GM12864 (cell line): ENCODE results near the gene OMA1.

ENCODE experiments used
- DNase-seq: peaks from one replicate; pipeline ENCODE4 v3.0.0-alpha.2; 2011; ENCODE audit warnings: low read depth
- H3K4me3 ChIP-seq: 2 replicates; pipeline ENCODE4 v1.5.1; 2011; ENCODE audit warnings: mild to moderate bottlenecking, low read depth, low read length, control low read depth
- TF ChIP-seq, protein P1 (sequence below): IDR thresholded peaks from 2 replicates; pipeline ENCODE4 v1.5.1; 2011; ENCODE audit warnings: low read depth, mild to moderate bottlenecking, moderate library complexity, low read length, control low read depth, inconsistent platforms; ENCODE audit errors: missing control alignments

The OMA1 gene

DNA sequence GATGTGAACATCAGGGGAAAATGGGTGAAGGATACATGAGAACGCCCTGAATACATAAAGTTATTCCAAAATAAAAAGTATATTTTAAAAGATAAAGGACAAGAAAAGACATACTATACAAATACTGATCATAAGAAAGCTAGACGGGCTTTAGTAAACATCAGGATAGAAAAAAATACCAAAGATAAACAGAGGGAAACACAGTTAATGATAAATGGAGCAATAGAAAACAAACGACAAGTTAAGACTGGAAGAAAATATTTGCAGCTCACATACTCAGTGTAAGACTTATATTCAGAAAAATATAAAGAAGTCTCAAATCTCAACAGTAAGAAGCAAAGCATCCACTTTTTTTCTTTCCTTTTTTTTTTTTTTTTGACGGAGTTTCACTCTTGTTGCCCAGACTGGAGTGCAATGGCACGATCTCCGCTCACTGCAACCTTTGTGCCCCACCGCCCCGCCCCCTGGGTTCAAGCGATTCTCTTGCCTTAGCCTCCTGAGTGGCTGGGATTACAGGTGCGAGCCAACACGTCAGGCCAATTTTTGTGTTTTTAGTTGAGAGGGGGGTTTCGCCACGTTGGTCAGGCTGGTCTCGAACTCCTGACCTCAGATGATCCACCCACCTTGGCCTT, 94.8 kb downstream of the OMA1 start:
- DNase-seq = no peak
- TF ChIP-seq, protein P1, sequence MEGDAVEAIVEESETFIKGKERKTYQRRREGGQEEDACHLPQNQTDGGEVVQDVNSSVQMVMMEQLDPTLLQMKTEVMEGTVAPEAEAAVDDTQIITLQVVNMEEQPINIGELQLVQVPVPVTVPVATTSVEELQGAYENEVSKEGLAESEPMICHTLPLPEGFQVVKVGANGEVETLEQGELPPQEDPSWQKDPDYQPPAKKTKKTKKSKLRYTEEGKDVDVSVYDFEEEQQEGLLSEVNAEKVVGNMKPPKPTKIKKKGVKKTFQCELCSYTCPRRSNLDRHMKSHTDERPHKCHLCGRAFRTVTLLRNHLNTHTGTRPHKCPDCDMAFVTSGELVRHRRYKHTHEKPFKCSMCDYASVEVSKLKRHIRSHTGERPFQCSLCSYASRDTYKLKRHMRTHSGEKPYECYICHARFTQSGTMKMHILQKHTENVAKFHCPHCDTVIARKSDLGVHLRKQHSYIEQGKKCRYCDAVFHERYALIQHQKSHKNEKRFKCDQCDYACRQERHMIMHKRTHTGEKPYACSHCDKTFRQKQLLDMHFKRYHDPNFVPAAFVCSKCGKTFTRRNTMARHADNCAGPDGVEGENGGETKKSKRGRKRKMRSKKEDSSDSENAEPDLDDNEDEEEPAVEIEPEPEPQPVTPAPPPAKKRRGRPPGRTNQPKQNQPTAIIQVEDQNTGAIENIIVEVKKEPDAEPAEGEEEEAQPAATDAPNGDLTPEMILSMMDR = no peak
- no peak overlapping the region for H3K4me3 ChIP-seq

DNA sequence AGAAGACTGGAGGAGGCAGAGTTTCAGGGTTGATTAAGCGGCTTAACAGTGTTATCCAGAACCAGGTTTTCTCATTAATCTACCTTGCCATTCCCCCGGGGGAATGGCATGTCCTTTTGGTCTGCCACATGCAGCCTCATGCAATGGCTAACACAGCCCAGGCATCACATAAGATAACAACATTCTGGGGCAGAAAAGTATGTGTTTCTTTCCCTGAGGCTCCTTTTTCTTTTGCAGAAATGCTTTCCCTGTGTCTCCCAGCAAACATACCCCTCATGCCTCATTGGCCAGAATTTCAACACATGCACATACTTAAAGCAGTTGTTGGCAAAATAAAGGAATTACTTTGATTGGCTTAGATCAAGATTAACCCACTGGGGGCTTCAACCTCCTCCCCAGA, 98.6 kb downstream of the OMA1 start:
- no peak for DNase-seq
- TF ChIP-seq, protein P1 = no peak
- H3K4me3 ChIP-seq = no peak overlapping the region

DNA sequence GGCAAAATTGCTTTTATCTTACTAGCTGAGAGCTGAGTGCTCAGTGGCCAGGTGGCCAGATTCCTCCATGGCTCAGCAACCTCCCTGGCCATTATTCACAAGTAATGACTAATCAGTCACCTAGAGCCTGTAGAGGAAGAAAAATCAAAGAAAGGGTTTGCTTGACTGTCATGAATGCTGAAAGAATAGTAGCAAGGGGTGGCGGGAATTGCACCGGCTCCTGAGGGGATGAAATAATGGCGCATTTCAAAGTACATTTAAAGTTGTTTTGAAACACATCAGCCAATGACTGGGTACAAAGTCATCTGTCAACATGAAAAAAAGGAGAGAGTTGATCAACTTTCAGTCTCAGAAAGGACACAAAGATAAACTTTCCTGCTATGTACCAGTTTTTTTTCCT, 99.5 kb downstream of the OMA1 start:
- no peak for DNase-seq
- TF ChIP-seq, protein P1 = no peak
- H3K4me3 ChIP-seq = no peak overlapping the region

DNA sequence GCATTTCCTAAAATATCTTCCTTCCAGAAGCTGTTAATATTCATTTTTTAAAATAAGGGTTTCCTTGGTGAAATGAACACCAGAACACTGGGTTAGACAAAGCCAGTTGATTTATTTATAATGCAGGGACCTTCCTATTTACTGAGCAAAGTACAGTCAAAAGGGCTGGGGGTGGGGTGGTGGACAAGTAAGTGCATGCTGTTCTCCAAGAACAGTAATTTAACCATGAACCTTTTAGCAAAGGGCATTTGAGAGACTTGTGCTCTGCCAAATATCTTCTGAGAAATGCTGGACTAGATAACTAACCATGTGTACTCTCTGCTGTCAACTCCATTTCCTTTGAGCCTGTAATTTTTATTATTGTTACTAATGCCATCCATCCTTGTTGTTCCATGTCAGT, 100.2 kb downstream of the OMA1 start:
- H3K4me3 ChIP-seq = no peak overlapping the region
- no peak for DNase-seq
- TF ChIP-seq, protein P1 = no peak

DNA sequence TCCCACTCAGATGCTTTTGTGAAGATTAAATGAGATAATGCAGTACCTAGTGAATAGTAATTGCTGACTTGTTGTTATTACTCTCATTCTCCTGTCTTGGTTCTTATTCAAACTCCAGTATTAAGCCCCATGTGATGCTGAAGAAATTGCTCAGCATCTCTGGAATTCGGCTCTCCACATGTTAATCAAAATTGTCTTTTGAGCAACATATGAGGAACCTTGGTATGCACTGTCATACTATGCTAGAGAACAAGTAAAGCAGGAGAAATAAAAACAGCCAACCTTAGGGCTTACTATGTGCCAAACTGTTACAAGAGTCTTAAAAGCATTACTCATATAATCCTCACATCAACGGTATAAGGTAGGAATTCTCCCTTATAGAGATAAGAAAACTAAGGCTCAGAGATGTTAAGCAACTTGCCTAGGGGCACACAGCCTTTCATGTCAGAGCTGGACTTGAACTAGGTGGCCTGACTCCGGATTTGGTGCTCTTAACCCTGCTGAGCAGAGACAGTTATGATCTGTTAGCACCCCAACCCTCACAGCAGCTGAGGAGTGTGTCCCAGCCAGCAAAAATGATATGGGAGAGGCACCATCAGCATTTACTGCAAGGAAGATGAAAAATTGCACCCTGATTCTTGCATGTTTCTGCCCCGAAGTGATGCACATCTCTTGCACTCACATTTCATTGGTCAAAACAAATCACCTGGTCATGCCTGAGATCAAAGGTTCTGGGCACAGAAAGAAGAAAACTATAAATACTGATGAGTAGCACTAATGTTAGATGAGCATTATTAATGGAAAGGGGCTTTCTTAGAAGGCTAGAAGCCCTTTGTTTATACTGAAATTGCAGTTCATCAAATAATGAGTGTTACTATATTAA, 102.3 kb downstream of the OMA1 start:
- TF ChIP-seq, protein P1 = no peak
- H3K4me3 ChIP-seq = no peak overlapping the region
- DNase-seq = no peak

DNA sequence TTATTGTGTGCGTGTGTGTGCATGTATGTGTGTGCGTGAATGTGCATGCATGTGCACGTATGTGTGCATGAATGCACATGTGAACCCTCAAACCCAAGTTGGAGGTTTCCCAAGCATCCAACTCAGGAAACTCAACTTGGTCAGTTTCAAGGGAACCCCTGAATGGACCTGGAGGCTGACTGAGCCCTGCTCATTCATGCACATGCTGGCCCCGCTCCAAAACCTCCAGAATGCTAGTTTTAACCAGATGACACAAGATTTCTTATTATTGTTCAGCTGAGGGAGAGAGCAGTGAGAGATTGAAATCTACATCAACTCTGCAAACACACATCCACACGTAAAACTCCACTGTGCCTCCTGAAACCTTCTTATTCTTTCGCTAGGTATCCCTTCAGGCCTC, 104.4 kb downstream of the OMA1 start:
- TF ChIP-seq, protein P1 = no peak
- no peak overlapping the region for H3K4me3 ChIP-seq
- DNase-seq = no peak
